ENCODE measurements around the gene RHOB. TPM values are rescaled to one million over a fixed set of nuclear protein-coding genes. Genes with fewer than 3 reads are reported as not detected.

The RHOB gene
- total RNA-seq, 1 experiment from 2014 or later: 38.9 TPM

DNA sequence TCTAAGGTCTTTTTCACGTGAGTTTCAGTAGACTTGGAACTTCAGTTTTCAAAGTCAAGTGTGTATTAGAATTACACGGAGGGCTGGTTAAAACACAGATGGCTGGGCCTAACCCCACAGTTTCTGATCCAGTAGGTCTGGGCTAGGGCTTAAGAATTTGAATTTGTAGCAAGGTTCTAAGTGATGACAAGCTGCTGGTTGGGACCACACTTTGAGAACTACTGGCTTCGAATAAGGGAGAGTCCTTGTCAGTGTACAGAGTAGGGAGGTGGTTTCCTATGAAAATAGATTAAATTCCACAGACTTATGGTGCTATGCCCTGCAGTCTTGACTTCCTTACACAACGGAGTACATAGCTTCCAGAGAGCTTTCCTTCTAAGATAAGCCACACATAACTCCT is 4.5 kb downstream of the RHOB start:
- DNase-seq (ENCODE audit: low read depth, low spot score): no peak
- H3K4me3 ChIP-seq (ENCODE audit: low read depth in 2 of 2, low read length in 2 of 2): no peak overlapping the region
- TF ChIP-seq, protein P1, sequence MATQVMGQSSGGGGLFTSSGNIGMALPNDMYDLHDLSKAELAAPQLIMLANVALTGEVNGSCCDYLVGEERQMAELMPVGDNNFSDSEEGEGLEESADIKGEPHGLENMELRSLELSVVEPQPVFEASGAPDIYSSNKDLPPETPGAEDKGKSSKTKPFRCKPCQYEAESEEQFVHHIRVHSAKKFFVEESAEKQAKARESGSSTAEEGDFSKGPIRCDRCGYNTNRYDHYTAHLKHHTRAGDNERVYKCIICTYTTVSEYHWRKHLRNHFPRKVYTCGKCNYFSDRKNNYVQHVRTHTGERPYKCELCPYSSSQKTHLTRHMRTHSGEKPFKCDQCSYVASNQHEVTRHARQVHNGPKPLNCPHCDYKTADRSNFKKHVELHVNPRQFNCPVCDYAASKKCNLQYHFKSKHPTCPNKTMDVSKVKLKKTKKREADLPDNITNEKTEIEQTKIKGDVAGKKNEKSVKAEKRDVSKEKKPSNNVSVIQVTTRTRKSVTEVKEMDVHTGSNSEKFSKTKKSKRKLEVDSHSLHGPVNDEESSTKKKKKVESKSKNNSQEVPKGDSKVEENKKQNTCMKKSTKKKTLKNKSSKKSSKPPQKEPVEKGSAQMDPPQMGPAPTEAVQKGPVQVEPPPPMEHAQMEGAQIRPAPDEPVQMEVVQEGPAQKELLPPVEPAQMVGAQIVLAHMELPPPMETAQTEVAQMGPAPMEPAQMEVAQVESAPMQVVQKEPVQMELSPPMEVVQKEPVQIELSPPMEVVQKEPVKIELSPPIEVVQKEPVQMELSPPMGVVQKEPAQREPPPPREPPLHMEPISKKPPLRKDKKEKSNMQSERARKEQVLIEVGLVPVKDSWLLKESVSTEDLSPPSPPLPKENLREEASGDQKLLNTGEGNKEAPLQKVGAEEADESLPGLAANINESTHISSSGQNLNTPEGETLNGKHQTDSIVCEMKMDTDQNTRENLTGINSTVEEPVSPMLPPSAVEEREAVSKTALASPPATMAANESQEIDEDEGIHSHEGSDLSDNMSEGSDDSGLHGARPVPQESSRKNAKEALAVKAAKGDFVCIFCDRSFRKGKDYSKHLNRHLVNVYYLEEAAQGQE (IDR thresholded peaks at IDR 0.05; ENCODE audit: insufficient read depth in 1 of 2, low read depth in 2 of 2, low read length in 1 of 2): no peak
- TF ChIP-seq POLR2AphosphoS5 (IDR thresholded peaks at IDR 0.05; ENCODE audit: low read depth, low read length): no peak
- TF ChIP-seq SIN3A (IDR thresholded peaks at IDR 0.05; ENCODE audit: borderline replicate concordance, insufficient read depth, low read depth, low read length): no peak
- no peak for TF ChIP-seq TCF7L2 (IDR thresholded peaks at IDR 0.05; ENCODE audit: low read depth, low read length)
- TF ChIP-seq, protein P2, sequence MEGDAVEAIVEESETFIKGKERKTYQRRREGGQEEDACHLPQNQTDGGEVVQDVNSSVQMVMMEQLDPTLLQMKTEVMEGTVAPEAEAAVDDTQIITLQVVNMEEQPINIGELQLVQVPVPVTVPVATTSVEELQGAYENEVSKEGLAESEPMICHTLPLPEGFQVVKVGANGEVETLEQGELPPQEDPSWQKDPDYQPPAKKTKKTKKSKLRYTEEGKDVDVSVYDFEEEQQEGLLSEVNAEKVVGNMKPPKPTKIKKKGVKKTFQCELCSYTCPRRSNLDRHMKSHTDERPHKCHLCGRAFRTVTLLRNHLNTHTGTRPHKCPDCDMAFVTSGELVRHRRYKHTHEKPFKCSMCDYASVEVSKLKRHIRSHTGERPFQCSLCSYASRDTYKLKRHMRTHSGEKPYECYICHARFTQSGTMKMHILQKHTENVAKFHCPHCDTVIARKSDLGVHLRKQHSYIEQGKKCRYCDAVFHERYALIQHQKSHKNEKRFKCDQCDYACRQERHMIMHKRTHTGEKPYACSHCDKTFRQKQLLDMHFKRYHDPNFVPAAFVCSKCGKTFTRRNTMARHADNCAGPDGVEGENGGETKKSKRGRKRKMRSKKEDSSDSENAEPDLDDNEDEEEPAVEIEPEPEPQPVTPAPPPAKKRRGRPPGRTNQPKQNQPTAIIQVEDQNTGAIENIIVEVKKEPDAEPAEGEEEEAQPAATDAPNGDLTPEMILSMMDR (IDR thresholded peaks at IDR 0.05): no peak
- ChIA-PET POLR2A (interaction anchor here (0.6 kb wide), 1 partner anchor 124 kb away, joined by 3 read pairs; no protein-coding TSS in a partner anchor), CTCF (no interaction called here)
- in situ Hi-C loops (cut with HindIII; ENCODE audit: low pct_unique_long_range_greater_than_20kb, low sequenced_read_pairs) (no loop called here), intact Hi-C loops (cut with micrococcal nuclease; ENCODE audit: unreplicated experiment) (no loop called here)
- H3K36me3 ChIP-seq (ENCODE audit: control insufficient read depth, insufficient read depth, low read length): no peaks in the 10 kb centered on the region
- H3K27me3 ChIP-seq (ENCODE audit: control insufficient read depth, insufficient read depth, low read length): no peaks in the 10 kb centered on the region
- no peaks in the 10 kb centered on the region for H3K9me3 ChIP-seq (ENCODE audit: control insufficient read depth, insufficient read depth, low read depth, low read length)
- peak overlapping the region; percentile 78 for H3K27ac ChIP-seq (ENCODE audit: low read length)
- BruUV-seq (replicated peaks): no TSS peak
- peaks cover 26% of the 10 kb centered on the region for H3K4me1 ChIP-seq (ENCODE audit: control insufficient read depth, insufficient read depth, low read length)
- ATAC-seq: no peak

DNA sequence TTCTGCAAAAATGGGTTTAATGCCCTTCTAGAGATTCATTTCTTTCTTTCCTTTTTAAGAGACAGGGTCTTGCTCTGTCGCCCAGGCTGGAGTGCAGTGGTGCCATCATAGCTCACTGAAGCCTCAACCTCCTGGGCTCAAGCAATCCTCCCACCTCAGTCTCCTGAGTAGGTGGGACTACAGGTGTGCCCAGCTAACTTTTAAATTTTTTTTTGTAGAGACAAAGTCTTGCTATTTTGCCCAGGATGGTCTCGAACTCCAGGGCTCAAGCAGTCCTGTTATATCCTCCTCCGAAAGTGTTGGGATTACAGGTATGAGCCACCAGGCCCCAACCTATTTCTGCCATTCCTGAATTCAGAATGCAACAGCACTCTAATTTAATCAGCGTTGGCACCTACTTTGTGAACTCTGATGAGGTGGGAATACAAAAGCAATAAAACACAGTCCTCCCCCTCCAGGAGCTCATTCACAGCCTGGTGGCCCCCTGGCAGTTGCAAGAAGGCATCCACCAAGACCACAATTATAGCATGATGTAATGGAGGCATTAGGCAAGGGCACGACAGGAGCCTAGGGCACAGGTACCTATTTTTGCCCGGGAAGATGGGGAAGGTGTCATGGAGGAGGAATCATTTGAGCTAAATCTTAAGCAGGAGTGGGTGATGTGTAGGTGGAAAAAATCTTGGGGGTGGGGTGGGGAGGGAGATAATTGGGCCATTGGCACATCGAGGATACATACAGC is 5.1 kb downstream of the RHOB start:
- in situ Hi-C loops (cut with HindIII; ENCODE audit: low pct_unique_long_range_greater_than_20kb, low sequenced_read_pairs): no loop called here
- ATAC-seq: no peak
- CTCF ChIA-PET: interaction anchor here (0.6 kb wide), 2 partner anchors 41 to 174 kb away, joined by 3 to 4 read pairs; no protein-coding TSS in a partner anchor

More for the DNA sequence above, 5.1 kb downstream of the RHOB start:
- Histone ChIP-seq H3K36me3 (ENCODE audit: control insufficient read depth, insufficient read depth, low read length) (no peaks in the 10 kb centered on the region), H3K27me3 (ENCODE audit: control insufficient read depth, insufficient read depth, low read length) (no peaks in the 10 kb centered on the region), H3K4me1 (ENCODE audit: control insufficient read depth, insufficient read depth, low read length) (peaks cover 26% of the 10 kb centered on the region), H3K27ac (ENCODE audit: low read length) (peak overlapping the region; percentile 78; the same call in 1 of the 2 replicates), H3K4me3 (ENCODE audit: low read depth in 2 of 2, low read length in 2 of 2) (no peak overlapping the region), H3K9me3 (ENCODE audit: control insufficient read depth, insufficient read depth, low read depth, low read length) (no peaks in the 10 kb centered on the region)
- TF ChIP-seq TCF7L2 (IDR thresholded peaks at IDR 0.05; ENCODE audit: low read depth, low read length) (no peak), POLR2AphosphoS5 (IDR thresholded peaks at IDR 0.05; ENCODE audit: low read depth, low read length) (no peak), SIN3A (IDR thresholded peaks at IDR 0.05; ENCODE audit: borderline replicate concordance, insufficient read depth, low read depth, low read length) (no peak)
- TF ChIP-seq, protein P2 (IDR thresholded peaks at IDR 0.05): no peak
- TF ChIP-seq, protein P1 (IDR thresholded peaks at IDR 0.05; ENCODE audit: insufficient read depth in 1 of 2, low read depth in 2 of 2, low read length in 1 of 2): no peak
- intact Hi-C loops (cut with micrococcal nuclease; ENCODE audit: unreplicated experiment): no loop called here
- POLR2A ChIA-PET: interaction anchor here (0.6 kb wide), 1 partner anchor 124 kb away, joined by 3 read pairs; no protein-coding TSS in a partner anchor
- no TSS peak for BruUV-seq (replicated peaks)
- DNase-seq (ENCODE audit: low read depth, low spot score): no peak

Measured in Panc1 (cell line).